Measurements from ENCODE around the gene CHST15. TPM values are rescaled to one million over a fixed set of nuclear protein-coding genes. Genes with fewer than 3 reads are reported as not detected.

CHST15 gene
- total RNA-seq, 6 experiments from 2014 or later, result 0.88 to 8.7 (median 1.1) TPM

DNA sequence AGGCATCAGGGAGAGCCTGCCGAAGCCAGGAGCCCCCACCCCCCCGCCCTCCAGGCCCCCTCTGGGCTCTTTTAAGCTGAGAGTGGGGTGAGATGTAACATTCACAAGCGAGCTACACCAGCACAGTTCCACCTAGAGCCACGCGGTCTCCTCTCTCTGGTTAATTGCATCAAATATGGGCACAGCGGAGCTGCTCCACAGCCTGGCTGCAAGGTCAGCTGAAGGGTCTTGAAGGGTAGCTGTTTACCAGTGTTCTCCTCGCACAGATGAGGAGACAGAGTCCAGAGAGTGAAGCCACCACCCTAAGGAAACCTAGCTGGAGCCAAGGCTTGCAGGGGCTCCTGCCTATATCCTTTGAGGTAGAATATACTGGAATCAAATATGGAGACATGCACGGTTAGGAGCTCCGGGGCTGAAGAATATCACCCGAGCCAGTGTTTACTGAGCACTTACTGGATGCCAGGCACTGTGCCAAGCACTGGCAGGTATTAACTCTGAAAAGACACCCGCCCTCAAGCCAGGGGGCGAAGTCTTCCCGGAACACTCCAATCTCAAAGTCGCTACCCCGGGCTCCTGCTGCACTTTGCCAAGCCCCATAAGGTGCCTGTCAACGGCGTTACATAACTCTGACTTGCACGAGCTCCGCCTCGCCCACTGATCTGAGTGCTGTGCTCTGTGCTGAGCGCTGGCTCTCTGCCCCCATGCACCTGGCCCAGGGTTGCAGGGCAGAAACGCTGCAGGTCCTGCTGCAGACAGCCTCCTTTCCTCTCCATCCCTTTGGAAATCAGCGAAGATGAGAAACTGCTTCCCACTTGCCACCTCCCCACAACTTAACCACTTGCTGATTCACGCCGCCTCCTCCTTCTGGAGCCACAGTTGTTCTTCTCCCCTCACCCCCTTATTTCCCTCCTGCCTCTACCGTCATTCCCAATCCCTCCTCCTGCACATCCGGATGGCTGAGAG, 5.4 kb downstream of the CHST15 start:
- H3K4me3 Mint-ChIP-seq, result no peak overlapping the region
- peaks cover 5% of the 10 kb centered on the region for H3K36me3 Mint-ChIP-seq (ENCODE audit: low read depth)
- no peaks in the 10 kb centered on the region for H3K9me3 Mint-ChIP-seq
- DNase-seq, result no peak
- peaks cover 7% of the 10 kb centered on the region; the same call in 1 of the 2 replicates for H3K4me1 Mint-ChIP-seq (ENCODE audit: low read depth)
- H3K27ac Mint-ChIP-seq, result no peak overlapping the region
- peaks cover 11% of the 10 kb centered on the region for H3K27me3 Mint-ChIP-seq (ENCODE audit: insufficient read depth)
- no peak for TF ChIP-seq CTCF (IDR thresholded peaks at IDR 0.05)

- Mint-ChIP-seq H3K4me3 (no peak overlapping the region), H3K27ac (no peak overlapping the region), H3K4me1 (ENCODE audit: low read depth) (peaks cover 7% of the 10 kb centered on the region; the same call in 1 of the 2 replicates), H3K9me3 (no peaks in the 10 kb centered on the region), H3K27me3 (ENCODE audit: insufficient read depth) (peaks cover 13% of the 10 kb centered on the region), H3K36me3 (ENCODE audit: low read depth) (peaks cover 5% of the 10 kb centered on the region)
- no peak for TF ChIP-seq CTCF (IDR thresholded peaks at IDR 0.05)
- no peak for DNase-seq
Measured at GRCh38 chr10:124086787-124087671, 6.4 kb downstream of the CHST15 start.

DNA sequence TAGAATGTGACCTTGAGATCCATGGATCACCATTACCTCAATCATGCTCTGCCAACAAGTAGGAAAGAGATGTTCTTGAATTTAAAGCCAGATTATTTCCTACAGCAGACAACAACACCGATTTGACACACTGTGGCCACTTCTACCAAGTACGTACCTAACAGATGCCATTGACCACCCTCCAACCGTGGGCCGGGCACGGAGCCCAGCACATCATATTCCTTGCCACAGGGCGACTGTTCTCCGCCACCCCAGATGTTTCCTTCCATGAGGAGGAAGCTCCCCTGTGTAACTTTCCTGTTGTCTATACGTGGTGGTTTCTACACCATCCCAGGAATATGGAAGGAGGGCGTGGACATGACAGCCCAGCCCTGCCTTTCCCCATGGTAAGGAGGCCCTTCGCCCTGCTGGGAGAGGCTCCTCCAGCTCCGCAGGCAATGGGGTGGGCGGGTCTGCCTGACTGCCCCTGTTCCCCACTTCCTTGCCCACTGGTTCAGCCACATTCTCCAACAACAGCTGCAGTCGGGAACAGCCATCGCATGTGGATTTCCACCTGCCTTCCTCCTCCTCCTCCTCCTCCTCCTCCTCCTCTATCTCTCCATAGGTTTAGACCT, 7.2 kb downstream of the CHST15 start:
- Mint-ChIP-seq H3K9me3 (no peaks in the 10 kb centered on the region), H3K4me3 (no peak overlapping the region), H3K4me1 (ENCODE audit: low read depth) (peaks cover 7% of the 10 kb centered on the region; the same call in 1 of the 2 replicates), H3K27me3 (ENCODE audit: insufficient read depth) (peaks cover 13% of the 10 kb centered on the region), H3K36me3 (ENCODE audit: low read depth) (peaks cover 5% of the 10 kb centered on the region), H3K27ac (no peak overlapping the region)
- TF ChIP-seq CTCF (IDR thresholded peaks at IDR 0.05), result no peak
- no peak for DNase-seq

GRCh38 chr10:124085680-124086079, 7.7 kb downstream of the CHST15 start:
- no peak overlapping the region for H3K27ac Mint-ChIP-seq
- peaks cover 7% of the 10 kb centered on the region; the same call in 1 of the 2 replicates for H3K4me1 Mint-ChIP-seq (ENCODE audit: low read depth)
- no peaks in the 10 kb centered on the region for H3K9me3 Mint-ChIP-seq
- TF ChIP-seq CTCF (IDR thresholded peaks at IDR 0.05), result no peak
- H3K36me3 Mint-ChIP-seq (ENCODE audit: low read depth), result peaks cover 5% of the 10 kb centered on the region; the same call in 1 of the 2 replicates
- no peak for DNase-seq
- H3K4me3 Mint-ChIP-seq, result no peak overlapping the region
- peaks cover 10% of the 10 kb centered on the region for H3K27me3 Mint-ChIP-seq (ENCODE audit: insufficient read depth)

- no peaks in the 10 kb centered on the region for H3K9me3 Mint-ChIP-seq
- no peak for DNase-seq
- H3K27ac Mint-ChIP-seq, result no peak overlapping the region
- H3K36me3 Mint-ChIP-seq (ENCODE audit: low read depth), result peaks cover 5% of the 10 kb centered on the region; the same call in 1 of the 2 replicates
- H3K4me1 Mint-ChIP-seq (ENCODE audit: low read depth), result peaks cover 7% of the 10 kb centered on the region; the same call in 1 of the 2 replicates
- TF ChIP-seq CTCF (IDR thresholded peaks at IDR 0.05), result no peak
- no peak overlapping the region for H3K4me3 Mint-ChIP-seq
- peaks cover 10% of the 10 kb centered on the region for H3K27me3 Mint-ChIP-seq (ENCODE audit: insufficient read depth)
Measured at GRCh38 chr10:124084708-124085107, 8.7 kb downstream of the CHST15 start.

Data from HFFc6 (cell line).